GM23248 (cell line): ENCODE data around the gene IL17RE. TPM values are rescaled to one million over a fixed set of nuclear protein-coding genes. Genes with fewer than 3 reads are reported as not detected.

ENCODE experiments used
- DNase-seq: peaks from one replicate; pipeline ENCODE4 v3.0.0-alpha.2; 2015
- H2AFZ ChIP-seq: fragments of 200-600 bp; sonication (generic); 2 replicates; pipeline ENCODE4 v1.6.1; 2016; ENCODE audit warnings: antibody characterized with exemption
- H3F3A ChIP-seq: fragments of 200-600 bp; sonication (generic); 2 replicates; pipeline ENCODE4 v1.6.1; 2016; ENCODE audit warnings: mild to moderate bottlenecking, antibody characterized with exemption, mixed run types; ENCODE audit not compliant: insufficient read depth
- H3K27ac ChIP-seq: fragments of 200-600 bp; sonication (generic); 2 replicates; pipeline ENCODE4 v1.5.1; 2016; ENCODE audit warnings: mild to moderate bottlenecking
- H3K27me3 ChIP-seq: fragments of 200-600 bp; sonication (generic); replicated peaks from 2 replicates; pipeline ENCODE4 v1.6.1; 2016; ENCODE audit warnings: mild to moderate bottlenecking; ENCODE audit not compliant: insufficient read depth
- H3K36me3 ChIP-seq: fragments of 200-600 bp; sonication (generic); 2 replicates; pipeline ENCODE4 v1.6.1; 2016; ENCODE audit warnings: low read depth, mild to moderate bottlenecking
- H3K4me1 ChIP-seq: fragments of 200-600 bp; sonication (generic); 2 replicates; pipeline ENCODE4 v1.6.1; 2016; ENCODE audit warnings: mild to moderate bottlenecking; ENCODE audit not compliant: insufficient read depth
- H3K4me2 ChIP-seq: fragments of 200-600 bp; sonication (generic); one replicate; pipeline ENCODE4 v1.6.1; 2016; ENCODE audit warnings: mild to moderate bottlenecking; ENCODE audit not compliant: unreplicated experiment
- H3K4me3 ChIP-seq: fragments of 200-600 bp; sonication (generic); 2 replicates; pipeline ENCODE4 v1.5.1; 2016; ENCODE audit warnings: mild to moderate bottlenecking
- H3K79me2 ChIP-seq: fragments of 200-600 bp; sonication (generic); 2 replicates; pipeline ENCODE4 v1.6.1; 2016; ENCODE audit warnings: mild to moderate bottlenecking; ENCODE audit not compliant: insufficient read depth
- H3K9ac ChIP-seq: fragments of 200-600 bp; sonication (generic); 2 replicates; pipeline ENCODE4 v1.6.1; 2016; ENCODE audit warnings: mild to moderate bottlenecking
- H3K9me2 ChIP-seq: fragments of 200-600 bp; sonication (generic); 2 replicates; pipeline ENCODE4 v1.6.1; 2016; ENCODE audit warnings: mixed run types, mild to moderate bottlenecking, moderate library complexity; ENCODE audit not compliant: insufficient read depth
- H3K9me3 ChIP-seq: fragments of 200-600 bp; sonication (generic); one replicate; pipeline ENCODE4 v1.6.1; 2017; ENCODE audit warnings: low read depth
- H4K20me1 ChIP-seq: fragments of 200-600 bp; sonication (generic); 2 replicates; pipeline ENCODE4 v1.6.0; 2016; ENCODE audit not compliant: insufficient read depth
- EZH2 ChIP-seq: fragments of 200-600 bp; sonication (generic); IDR thresholded peaks from 2 replicates; pipeline ENCODE4 v1.6.1; 2018; ENCODE audit warnings: antibody characterized with exemption, mild to moderate bottlenecking; ENCODE audit not compliant: insufficient read depth, poor library complexity, severe bottlenecking
- EZH2phosphoT487 ChIP-seq: fragments of 200-600 bp; sonication (generic); IDR thresholded peaks from 2 replicates; pipeline ENCODE4 v1.6.1; 2018; ENCODE audit warnings: antibody characterized with exemption, moderate library complexity, mild to moderate bottlenecking, low read depth; ENCODE audit not compliant: insufficient read depth
- WGBS, 2 experiments: methylation state at CpG; one replicate each; pipeline ENCODE4 v1.1.6; 2015 to 2017; ENCODE audit warnings: low lambda C conversion rate in 2 of 2, low coverage in 1 of 2; ENCODE audit errors: missing lambda C conversion rate in 2 of 2; 5-methylcytosine and 5-hydroxymethylcytosine counted together
- in situ Hi-C: fragments of 300-500 bp; cut with MboI; formaldehyde crosslinking; loops from 2 replicates; pipeline ENCODE4 v1.15.0; 2020
- polyA plus RNA-seq: library from polyadenylated mRNA; unstranded; fragments of >200 nt; fragmentation: Nextera tagmentation; extraction: Ambion mirVana; gene quantifications from 2 replicates; pipeline ENCODE4 v1.2.1, GENCODE V29; 2016
- total RNA-seq: library from RNA; depleted of rRNA; stranded (reverse); fragments of >200 nt; shearing (Covaris generic); gene quantifications from 2 replicates; pipeline ENCODE4 v1.2.3, GENCODE V29; 2014

The IL17RE gene
- total and polyA plus RNA-seq, 2 experiments from 2014 or later = 0.24 to 5.5 TPM

DNA sequence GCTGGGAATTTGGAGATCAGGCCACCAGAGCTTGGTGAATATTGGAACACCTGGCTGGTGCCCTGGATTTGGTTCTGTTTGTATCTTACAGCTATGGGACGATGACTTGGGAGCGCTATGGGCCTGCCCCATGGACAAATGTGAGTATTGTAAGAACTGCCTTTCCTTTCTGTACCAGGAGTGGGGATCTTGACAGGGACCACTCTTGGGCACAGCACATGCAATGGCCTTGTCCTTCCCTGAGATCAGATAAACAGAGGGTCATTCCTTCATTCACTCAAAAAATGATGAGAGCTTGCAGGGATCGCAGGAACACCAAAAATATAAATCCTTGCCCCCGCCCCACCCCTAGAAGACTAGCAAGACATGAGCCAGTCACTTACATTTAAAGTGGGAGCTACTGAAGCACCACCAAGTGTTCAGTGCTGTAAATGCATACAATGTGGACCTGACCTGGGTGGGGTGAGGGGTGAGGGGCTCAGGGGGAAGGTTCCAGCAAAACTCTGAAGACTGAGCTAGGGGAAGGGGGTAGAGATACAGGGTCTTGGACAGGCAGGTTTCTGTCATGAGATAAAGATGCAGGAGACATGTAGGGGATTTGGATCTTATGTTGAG lies 28.3 kb downstream of the IL17RE start:
- Histone ChIP-seq H3K27ac (no peak overlapping the region), H3K4me2 (no peak overlapping the region), H3F3A (no peaks in the 10 kb centered on the region), H3K9ac (no peak overlapping the region), H3K79me2 (no peaks in the 10 kb centered on the region), H3K36me3 (peaks cover 1% of the 10 kb centered on the region), H3K9me2 (no peaks in the 10 kb centered on the region), H3K4me3 (no peak overlapping the region), H3K27me3 (no peaks in the 10 kb centered on the region), H3K4me1 (peaks cover 11% of the 10 kb centered on the region), H2AFZ (no peak overlapping the region), H4K20me1 (no peaks in the 10 kb centered on the region), H3K9me3 (no peaks in the 10 kb centered on the region)
- DNase-seq = peak; percentile 27
- WGBS, 2 experiments = 95 to 97% methylated on average over 4 of the region's 4 CpGs
- in situ Hi-C loops = no loop called here
- no peak for TF ChIP-seq EZH2
- no peak for TF ChIP-seq EZH2phosphoT487

DNA sequence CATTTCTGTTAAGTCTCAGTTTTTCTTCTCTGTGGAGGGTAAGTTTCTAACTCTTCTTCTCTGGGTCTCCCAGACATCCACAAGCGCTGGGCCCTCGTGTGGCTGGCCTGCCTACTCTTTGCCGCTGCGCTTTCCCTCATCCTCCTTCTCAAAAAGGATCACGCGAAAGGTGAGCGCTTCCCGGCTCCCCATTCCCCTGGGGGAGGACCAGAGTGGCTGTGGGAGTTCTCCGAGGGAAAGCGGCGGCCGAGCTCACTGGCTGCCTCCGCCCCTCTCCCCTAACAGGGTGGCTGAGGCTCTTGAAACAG lies 29.8 kb downstream of the IL17RE start:
- Histone ChIP-seq H3K4me2 (peak overlapping the region; percentile 75), H3K27ac (peak overlapping the region; percentile 44; the same call in 1 of the 2 replicates), H3K27me3 (no peaks in the 10 kb centered on the region), H3K4me3 (peak overlapping the region; percentile 82), H3K36me3 (peaks cover 5% of the 10 kb centered on the region), H3K4me1 (peaks cover 11% of the 10 kb centered on the region), H3F3A (no peaks in the 10 kb centered on the region), H3K9me3 (no peaks in the 10 kb centered on the region), H3K79me2 (no peaks in the 10 kb centered on the region), H3K9ac (peak overlapping the region; percentile 86), H4K20me1 (no peaks in the 10 kb centered on the region), H3K9me2 (no peaks in the 10 kb centered on the region), H2AFZ (peak overlapping the region; percentile 93)
- 21 to 27% methylated on average over 13 of the region's 13 CpGs for WGBS, 2 experiments
- DNase-seq = no peak
- TF ChIP-seq EZH2phosphoT487 (no peak), EZH2 (no peak)
- in situ Hi-C loops = no loop called here

DNA sequence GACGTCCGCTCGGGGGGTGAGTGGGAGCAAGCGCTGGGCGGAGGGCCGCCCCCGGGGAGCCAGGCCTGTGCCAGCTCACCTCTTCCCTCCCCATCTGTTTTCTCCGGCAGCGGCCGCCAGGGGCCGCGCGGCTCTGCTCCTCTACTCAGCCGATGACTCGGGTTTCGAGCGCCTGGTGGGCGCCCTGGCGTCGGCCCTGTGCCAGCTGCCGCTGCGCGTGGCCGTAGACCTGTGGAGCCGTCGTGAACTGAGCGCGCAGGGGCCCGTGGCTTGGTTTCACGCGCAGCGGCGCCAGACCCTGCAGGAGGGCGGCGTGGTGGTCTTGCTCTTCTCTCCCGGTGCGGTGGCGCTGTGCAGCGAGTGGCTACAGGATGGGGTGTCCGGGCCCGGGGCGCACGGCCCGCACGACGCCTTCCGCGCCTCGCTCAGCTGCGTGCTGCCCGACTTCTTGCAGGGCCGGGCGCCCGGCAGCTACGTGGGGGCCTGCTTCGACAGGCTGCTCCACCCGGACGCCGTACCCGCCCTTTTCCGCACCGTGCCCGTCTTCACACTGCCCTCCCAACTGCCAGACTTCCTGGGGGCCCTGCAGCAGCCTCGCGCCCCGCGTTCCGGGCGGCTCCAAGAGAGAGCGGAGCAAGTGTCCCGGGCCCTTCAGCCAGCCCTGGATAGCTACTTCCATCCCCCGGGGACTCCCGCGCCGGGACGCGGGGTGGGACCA lies 30.4 kb downstream of the IL17RE start:
- peak overlapping the region; percentile 86 for H3K9ac ChIP-seq
- H3F3A ChIP-seq = no peaks in the 10 kb centered on the region
- H3K79me2 ChIP-seq = no peaks in the 10 kb centered on the region

DNA sequence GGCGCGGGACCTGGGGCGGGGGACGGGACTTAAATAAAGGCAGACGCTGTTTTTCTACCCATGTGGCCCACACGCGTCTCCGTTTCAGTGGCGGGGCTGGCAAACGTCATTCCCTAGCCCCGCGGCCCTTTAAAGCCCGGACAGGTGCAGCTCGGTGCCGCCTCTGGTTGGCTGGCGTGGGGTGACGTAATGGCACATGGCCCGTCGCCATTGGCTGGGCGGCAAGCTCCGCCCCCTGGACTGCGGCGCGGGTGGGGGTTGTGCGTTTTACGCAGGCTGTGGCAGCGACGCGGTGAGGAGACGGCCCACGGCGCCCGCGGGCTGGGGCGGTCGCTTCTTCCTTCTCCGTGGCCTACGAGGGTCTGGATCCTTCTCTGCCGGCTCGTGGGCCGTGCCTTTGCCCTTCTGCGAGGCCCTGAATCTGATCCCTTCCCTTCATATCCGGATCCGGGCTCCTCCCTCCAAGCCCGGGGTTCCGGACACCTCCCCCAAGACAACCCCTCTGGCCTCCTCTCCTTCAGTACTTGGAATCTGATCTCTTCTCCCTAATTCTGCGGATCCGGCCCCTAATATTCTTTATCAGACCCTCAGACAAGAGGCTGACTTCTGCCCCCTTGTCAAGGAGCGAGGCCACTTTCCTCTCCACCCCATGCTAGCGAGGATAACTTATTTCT lies 31.1 kb downstream of the IL17RE start, which contains the start of gene CRELD1:
CRELD1 (plus strand) TSS at position 274 of the 674 bp plus-strand sequence. CDS start 605 bp downstream, outside the sequence.
- Histone ChIP-seq H3K79me2 (no peaks in the 10 kb centered on the region), H3K4me1 (peaks cover 11% of the 10 kb centered on the region), H3K4me3 (peak within 1 kb of the TSS; percentile 82), H3K9me2 (no peaks in the 10 kb centered on the region), H3K4me2 (peak within 1 kb of the TSS; percentile 92), H4K20me1 (no peaks in the 10 kb centered on the region), H3K27me3 (no peaks in the 10 kb centered on the region), H3F3A (no peaks in the 10 kb centered on the region), H3K27ac (peak within 1 kb of the TSS; percentile 76), H2AFZ (peak within 1 kb of the TSS; percentile 93), H3K9ac (peak within 1 kb of the TSS; percentile 86), H3K36me3 (peaks cover 5% of the 10 kb centered on the region), H3K9me3 (no peaks in the 10 kb centered on the region)
- DNase-seq = peak; percentile 93
- in situ Hi-C loops = no loop called here
- WGBS, 2 experiments = 1 to 2% methylated on average over 32 to 49 of the region's 50 CpGs
- TF ChIP-seq EZH2 = no peak
- TF ChIP-seq EZH2phosphoT487 = no peak

More for the DNA sequence above, 30.4 kb downstream of the IL17RE start:
- TF ChIP-seq EZH2 (no peak), EZH2phosphoT487 (no peak)
- Histone ChIP-seq H3K27me3 (no peaks in the 10 kb centered on the region), H3K4me3 (peak overlapping the region; percentile 82), H3K4me1 (peaks cover 11% of the 10 kb centered on the region), H3K9me2 (no peaks in the 10 kb centered on the region), H2AFZ (peak overlapping the region; percentile 93), H3K27ac (peak overlapping the region; percentile 44; the same call in 1 of the 2 replicates), H4K20me1 (no peaks in the 10 kb centered on the region), H3K9me3 (no peaks in the 10 kb centered on the region), H3K4me2 (peak overlapping the region; percentile 75), H3K36me3 (peaks cover 5% of the 10 kb centered on the region)
- in situ Hi-C loops = no loop called here
- 1 to 2% methylated on average over 59 of the region's 77 CpGs for WGBS, 2 experiments
- DNase-seq = peak; percentile 91
